NCI-H345 treated with DMSO at 0.1 percent for 48 hours (cell line): ENCODE results near the gene EMX1.
A peak's percentile ranks its signal among the peaks of the same experiment; 100 is the strongest.

ENCODE experiments used
- DNase-seq: peaks from one replicate; lab custom pipeline; 2025; ENCODE audit not compliant: unreplicated experiment; lab: John Stamatoyannopoulos, UW

Gene EMX1

DNA sequence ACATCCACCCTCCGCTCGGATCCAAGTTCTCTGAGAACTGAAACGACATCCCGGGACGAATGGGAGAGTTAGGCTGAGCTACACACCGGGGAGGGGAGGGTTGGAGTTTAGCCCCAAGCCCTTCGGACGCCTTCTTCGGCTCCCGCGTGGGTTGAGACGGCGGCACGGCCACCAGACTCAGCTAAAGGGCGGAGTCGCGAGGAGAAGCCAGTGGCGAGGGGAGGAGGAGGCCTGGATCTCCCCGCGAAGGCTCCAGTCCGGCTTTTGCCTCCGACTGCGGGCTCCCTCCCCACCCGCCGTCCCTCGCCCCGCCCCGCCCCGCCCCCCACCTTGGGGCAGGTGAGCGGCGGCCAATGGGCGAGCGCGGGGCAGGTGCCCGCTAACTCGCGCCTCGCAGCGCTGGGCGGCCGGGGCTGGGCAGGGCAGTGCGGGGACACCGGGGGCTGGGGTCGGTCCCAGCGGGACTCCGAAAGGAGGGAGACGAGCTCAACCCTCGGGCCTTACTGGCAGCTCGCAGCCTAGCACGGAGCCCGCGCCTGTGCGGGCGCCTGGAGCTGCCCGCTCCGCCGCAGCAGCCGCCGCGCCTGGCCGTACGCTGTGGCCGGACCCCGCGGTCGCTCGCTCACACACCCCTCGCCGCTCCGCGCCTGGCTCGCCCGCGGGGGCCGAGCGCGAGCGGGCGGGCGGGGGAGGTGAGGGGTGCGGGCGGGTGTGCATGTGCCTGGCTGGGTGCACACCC, at the start of gene EMX1:
TSS of gene EMX1 (plus strand) at position 382 of the 739 bp plus-strand sequence. CDS start at position 716, 334 bp downstream.
- DNase-seq = peak; percentile 86

DNA sequence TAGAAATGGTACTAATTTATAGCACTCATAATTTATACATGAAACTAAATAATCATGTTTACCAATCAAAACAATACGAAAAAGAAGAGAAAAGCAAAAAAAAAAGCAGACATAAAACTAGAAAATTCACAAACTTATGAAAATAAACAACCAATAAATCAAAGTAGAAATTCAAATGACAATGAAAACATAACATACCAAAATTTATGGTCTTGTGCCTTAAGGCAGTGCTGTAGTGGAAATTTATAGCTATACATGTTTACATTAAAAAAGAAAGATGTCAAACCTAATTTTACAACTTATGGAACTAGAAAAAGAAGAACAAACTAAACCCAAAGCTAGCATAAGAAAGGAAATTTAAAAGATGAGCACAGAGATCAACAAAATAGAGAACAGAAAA, 46.3 kb upstream of the EMX1 start:
- no peak for DNase-seq

DNA sequence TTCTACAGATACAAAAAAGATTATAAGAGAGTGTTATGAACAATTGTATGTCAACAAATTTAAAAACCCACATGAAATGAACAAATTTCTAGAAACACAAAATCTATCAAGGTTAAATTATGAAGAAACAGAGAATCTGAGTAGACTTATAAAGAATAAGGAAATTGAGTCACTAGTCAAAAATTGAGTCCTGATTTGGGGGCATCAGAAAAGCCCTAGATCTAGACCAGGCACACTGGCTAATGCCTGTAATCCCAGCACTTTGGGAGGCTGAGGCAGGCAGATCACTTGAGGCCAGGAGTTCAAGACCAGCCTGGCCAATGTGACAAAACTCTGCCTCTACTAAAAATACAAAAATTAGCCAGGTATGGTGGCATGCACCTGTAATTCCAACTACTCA, 45.4 kb upstream of the EMX1 start:
- no peak for DNase-seq

DNA sequence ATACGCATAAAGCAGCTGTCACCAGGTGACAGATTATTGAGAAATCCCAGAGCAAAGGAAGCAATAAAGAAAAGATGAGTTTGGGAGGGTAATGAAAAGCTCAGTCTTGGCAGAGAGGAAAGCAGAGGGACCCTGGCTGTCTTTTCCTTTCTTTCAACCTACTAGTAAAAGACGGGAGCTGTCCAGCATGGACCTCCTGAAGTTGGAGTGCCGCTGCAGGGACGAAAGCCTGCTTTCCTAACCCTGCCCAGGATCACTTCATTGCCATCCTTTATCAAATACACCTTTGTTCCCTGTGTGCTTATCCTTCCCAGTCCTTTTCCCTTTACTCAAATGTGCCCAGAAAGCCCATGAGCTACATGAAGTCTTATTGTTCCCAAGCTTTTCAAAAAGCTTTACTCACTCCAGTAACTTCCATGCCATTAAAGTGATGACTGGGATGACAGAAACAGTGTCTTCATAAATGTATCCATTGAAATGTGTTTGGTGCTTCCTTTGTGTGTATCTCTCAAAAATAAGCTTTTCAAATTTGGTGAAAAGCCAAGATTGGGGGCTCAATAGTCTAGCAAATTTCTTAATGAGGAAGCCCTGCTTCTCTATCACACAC, 33.9 kb upstream of the EMX1 start:
- no peak for DNase-seq

DNA sequence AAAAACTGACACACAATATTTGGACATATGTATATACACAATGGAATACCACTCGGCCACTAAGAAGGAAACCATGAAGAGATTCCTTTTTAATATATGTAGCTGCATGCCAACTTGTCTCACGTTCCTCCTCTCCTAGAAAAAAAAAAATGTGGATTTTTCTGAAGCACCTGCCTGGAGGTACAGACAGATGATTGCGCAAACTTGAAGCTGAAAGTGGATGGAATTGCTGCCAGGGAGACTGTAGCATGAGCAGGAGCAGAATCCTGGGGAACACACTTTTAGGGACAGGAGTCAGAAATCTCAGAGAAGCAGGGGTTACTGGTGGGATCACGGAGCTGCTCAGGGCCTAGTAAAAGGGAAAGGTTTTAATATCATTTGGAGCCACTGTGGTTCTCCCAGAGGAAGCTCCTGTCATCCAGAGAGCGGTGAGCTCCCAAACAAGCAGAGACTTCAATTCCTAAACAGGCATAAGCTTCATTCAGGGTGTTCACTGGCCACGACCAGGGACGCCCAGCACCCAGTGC, 30.8 kb upstream of the EMX1 start:
- DNase-seq = peak; percentile 21

DNA sequence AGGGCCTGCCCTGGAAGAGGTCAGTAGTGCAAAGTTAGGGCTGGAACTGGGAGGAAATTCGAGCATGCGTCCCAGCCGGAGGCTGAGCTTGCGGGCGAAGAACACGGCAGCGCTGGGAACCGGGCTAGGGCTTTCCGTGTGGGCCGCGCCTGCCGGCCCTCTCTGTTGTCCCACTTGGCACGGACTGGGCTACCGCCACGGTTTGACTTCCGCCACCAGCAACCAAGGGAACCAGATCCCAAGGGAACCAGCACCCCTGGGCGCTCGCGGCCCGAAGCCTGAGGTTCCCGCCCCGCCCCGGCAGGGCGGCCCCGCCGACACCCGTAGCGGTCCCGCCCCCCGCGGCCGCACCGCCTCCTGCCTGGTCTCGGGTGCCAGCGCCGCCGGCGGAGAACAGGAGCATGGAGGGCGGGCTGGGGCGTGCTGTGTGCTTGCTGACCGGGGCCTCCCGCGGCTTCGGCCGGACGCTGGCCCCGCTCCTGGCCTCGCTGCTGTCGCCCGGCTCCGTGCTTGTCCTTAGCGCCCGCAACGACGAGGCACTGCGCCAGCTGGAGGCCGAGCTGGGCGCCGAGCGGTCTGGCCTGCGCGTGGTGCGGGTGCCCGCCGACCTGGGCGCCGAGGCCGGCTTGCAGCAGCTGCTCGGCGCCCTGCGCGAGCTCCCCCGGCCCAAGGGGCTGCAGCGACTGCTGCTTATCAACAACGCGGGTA, 30.1 kb upstream of the EMX1 start, which contains the start of gene SPR:
TSS of gene SPR (plus strand) at position 377 of the 708 bp plus-strand sequence. CDS start at position 402, 25 bp downstream.
- DNase-seq = peak; percentile 58

DNA sequence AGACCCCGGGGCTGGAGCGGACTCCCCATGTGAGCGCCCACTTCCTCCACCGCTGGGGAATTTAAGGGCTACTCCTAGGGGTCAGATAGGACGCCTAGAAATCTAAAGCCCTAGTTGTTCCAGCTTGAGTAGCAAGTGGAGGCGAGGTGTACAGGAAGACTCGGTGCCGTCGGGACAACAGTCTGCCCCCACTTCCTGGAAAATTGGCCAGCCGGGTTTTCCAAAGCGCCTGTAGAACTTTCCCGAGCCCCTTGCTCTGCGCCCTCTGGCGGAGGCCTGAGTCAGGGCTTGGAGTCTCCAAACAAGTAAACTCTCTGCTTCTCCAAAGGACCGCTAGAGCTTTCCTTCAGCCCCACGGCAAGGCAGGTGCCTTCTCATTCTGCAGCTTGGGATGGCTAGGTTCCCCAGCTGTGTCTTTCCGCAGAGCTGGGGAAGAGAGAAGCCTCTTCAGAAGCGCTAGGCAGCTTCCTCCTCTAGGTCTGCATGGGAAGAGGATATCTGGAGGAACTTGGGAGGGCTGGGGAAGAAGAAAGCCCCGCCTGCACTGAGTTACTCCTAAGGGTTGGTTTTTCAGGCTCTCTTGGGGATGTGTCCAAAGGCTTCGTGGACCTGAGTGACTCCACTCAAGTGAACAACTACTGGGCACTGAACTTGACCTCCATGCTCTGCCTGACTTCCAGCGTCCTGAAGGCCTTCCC, 29.4 kb upstream of the EMX1 start:
- peak; percentile 83 for DNase-seq

DNA sequence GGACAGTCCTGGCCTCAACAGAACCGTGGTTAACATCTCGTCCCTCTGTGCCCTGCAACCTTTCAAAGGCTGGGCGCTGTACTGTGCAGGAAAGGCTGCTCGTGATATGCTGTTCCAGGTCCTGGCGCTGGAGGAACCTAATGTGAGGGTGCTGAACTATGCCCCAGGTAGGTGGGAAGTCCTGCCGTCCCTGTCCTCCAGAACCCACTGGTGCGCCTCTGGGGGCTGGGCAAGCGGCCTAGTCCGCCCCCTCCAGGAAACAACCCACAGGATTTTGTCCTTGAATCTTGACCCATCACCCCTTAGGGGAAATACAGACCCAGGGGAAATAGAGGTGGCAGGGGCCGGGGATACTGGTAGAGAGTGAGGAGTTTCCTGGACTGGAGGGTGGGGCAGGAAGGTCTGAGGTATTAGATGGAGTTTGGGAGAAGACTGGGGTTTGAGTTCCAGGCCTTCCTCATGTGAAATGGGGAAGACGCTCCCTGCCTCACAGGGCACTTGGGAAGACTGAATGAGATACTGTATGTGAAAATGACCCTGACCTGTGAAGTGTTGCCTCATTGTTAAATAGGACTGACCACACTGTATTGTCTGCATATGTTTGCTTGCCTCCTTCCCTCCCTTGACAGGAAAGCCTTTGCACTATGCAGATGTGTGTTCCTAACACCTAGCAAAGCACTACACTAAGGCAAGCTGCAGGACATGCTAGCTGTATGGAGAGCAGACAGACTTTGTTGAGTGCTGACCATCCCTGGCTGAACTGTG, 28.7 kb upstream of the EMX1 start:
- DNase-seq = no peak

DNA sequence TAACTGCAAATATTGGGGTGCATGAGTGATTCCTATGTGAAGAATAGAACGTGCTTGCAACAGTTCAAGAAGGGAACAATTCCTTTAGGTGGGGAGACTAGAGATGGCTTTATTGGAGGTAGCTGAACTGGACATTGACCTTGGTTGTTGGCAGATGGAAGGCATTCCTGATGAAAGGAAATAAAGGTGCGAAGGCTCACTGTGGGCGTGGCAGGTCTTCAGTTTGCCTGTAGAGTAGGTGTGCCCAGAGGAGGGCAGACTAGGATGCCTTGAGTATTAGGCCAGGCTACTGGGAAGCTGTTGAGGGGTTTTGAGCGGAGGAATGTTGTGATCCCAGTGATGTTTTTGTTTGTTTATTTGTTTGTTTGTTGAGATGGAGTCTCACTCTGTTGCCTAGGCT, 27.3 kb upstream of the EMX1 start:
- DNase-seq = no peak

DNA sequence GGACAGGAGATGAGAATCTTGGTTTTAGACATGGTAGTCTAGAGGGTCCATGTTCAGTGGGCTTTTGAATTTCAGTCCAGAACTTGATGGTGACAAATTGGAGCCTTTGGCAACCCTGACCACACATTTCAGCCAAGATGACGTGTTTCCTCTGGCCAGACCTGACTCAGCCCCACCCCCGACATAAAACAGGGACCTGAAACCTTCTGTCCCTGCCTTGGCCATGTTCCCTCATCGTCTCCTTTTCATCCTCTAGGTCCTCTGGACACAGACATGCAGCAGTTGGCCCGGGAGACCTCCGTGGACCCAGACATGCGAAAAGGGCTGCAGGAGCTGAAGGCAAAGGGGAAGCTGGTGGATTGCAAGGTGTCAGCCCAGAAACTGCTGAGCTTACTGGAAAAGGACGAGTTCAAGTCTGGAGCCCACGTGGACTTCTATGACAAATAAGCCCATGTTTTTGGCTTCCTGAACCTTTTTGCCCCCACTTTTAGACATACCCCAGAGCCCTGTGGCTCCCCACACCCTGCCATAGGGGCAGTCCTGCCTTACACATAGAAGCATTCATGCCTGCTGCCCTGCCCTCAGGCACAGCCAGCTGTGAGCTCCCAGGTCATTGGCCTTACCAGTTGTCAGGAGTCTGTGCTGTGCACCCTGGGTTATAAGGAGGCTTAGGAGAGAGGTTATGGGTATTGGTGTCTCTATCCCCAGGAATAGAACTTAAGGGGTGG, 26.1 kb upstream of the EMX1 start:
- DNase-seq = no peak

DNA sequence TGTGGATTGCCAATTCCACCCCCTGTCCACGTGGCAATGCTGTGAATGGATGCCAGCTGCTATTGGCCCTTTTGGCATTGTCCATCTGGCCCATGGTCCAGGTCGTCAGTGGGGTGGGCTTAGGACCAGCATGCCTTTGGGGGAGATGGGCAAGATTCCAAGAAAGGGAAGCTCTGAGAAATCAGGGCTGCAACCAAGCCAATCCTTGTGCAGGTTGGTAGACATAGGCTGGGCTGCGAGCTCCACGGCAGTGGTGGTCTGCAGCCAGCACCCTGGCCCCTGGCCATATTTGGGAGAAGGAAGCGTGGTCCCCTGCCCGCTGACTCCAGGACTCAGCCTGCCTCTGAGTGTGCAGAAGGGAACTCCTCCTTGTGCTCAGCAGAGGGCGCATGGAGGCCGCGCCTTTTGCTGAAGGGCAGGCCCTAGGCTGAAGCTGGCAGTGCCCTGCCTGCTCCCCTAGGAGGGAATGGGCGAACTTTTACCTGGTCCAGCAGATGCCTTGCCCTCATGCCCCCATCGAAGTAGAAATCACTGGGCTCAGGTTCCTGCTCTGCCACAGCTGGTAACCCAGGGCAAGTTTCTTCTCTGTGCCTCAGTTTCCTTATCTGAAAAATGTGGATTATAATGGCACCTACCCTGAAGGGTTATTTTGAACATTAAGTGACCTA, 24.7 kb upstream of the EMX1 start:
- peak; percentile 58 for DNase-seq

DNA sequence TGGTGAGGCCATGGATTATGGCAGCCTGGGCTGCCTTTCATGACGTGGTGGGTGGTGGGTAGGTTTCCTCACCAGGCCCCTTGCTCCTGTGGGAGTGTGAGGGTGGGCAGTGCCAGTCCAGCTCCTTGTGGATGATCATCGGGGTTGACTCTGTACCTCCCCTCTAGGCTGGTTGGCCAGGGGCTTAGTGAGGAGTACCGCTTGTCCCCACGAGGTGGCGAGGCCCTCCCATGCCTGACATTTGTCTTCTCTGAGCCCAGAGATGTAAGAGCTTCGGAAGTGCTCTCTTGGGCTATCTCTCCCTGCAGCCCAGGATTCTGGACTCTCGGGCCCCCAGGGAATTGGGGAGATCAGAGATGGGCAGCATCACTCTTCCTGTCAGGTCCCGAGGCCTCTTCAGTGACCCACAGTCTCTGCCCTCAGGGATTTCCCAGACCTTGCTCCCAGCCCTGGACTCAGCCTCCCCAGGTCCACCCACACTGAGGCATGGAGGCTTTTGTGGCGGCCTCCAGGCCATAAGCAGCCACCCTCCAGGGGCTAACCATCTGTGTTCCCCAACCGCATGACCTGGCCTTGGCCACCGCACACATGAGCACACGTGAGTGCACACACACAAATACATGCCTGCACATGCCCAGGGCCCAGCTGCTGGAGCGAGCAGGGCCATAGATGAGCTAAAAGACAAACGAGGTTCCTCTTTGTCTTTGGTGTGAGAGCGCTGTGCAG, 23.6 kb upstream of the EMX1 start:
- peak; percentile 17 for DNase-seq

DNA sequence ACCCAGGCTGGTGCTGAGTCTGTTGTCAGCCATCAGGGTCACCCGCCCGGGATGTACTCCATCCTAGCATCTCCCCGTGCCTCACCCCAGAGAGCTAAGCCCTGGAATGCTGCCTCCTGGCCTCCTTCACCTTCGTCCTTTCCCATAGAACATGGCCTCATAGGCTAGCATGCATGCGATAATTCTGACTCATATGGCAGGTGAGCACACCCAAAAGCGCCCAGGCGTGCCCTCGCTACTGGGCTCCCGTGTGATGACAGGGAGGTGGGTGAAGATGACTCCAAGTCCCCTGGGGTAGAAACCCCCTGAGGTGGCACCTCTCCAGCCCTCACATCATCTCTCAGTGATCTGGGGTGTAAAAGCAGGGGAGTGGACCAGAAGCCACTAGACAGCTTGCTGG, 22.8 kb upstream of the EMX1 start:
- no peak for DNase-seq

DNA sequence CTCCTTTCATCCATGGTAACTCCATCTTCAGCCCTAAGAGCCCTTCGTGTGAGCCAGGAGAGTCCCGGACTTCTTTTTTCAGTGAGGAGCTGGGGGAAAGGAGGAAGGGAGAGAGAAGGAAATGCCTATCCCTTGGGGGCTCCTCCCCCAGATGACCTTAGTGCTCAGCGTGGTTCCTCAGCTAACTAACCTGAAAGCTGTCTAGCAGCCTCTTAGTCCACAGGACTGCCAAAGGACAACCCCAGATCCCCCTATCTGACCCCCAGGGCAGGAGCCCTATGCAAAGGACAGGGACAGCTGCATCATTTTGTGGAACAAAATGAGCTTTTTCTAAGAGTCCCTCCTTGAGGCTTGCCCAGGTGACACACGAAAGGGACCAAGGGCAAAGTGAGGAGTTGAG, 22.2 kb upstream of the EMX1 start:
- no peak for DNase-seq

DNA sequence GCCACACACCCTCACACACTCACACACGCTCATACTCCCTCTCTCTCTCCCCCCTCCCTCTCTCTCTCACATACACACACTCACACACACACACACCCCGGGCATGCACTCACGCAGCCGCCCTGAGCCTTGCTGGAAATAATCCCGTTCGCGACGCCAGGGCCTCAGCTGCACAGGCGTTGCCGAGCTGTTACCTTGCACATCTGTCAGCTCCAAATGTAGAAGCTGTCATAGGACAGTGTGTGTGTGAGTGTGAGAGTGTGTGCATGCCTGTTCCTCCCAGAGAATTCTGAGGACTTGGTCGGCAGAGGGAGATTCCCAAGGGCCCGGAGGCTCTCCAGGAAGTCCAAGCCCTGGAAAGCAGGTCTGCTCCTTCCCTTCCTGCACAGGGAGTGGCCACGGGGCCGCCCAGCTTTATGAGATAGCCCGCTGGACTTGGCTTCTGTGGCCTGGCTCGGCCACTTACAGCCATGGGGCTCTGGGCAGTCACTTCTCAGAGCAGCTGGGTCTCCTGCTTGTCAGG, 21.5 kb upstream of the EMX1 start:
- no peak for DNase-seq

DNA sequence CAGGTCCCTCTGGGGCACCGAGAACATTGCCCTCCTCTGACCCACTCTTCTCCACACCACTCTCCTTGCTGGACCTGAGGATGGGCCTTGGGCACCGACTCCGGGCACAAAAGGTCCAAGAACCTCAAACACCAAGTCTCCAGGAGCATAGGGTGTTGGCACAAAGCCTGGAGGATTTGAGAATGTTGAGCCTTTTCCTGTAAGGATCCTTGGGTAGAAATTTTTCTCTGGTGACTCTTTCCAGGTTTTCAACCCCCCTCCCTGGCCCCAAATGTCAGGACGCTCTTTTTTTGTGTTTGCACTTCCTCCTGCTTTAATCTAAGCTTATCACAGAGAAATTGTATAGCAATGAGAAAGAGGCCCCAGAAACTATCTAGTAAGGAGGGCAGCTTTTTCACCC, 20.9 kb upstream of the EMX1 start:
- no peak for DNase-seq

DNA sequence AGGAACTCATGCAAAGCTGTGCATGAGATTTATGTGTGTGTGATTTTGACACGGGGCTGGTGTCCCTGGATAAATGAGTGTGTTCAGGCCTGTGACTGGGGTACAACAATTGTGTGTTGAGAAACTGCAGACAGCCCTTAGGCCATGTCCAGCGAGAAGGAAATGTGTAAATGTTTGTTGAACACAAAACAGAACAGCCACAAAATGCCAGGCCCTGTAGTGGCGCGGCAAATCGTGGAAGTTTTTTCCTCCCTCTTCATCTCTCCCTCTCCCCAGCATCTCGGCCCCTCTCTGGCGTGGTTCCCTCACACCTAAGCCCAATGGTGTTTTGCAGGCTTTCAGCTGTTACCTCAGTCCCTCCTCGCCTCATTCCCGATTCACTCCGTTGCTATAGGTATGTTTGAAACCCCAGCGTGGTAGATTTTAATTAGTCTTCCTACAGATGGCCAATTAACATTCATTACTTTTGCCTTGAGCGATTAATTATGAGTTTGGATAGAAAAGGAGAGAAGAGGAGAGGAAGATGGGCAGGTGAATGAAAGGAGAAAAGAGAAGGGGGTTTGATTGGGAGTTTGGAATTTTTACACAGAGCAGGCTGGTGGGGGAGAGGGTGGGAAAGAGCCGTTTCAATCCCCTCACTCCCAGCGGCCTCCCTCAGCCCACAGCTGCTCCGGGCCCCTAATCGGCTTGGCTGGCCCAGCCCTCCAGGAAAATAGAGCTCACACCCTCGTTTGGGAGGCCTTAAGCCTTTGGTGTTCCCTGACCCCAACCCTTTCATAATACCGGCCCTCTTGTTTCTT, 19.3 kb upstream of the EMX1 start:
- no peak for DNase-seq

DNA sequence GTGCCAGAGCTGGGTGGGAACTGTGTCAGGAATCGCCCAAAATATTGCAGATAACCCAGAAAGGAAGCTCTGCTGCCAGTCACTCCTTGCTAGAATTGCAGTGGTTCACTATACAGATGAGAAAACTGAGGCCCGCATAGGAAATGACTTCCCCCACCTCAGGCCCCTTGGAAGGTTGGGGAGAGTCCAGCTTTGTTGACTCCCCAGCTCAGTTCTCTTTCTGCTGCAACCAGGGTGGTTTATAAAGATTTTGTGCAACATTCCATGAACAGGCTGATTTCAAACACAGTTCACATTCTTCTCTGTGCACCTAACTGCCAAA, 18.8 kb upstream of the EMX1 start:
- no peak for DNase-seq
